Gastroesophageal sphincter (tissue), 3 donors: Measurements from ENCODE around the gene CHRND.

Source experiments
- POLR2A ChIP-seq, 2 donors: fragments of 450-650 bp; IDR thresholded peaks; one replicate each; pipeline ENCODE4 v1.6.1; 2017; ENCODE audit warnings: antibody characterized with exemption in 2 of 2, mild to moderate bottlenecking in 2 of 2, moderate library complexity in 1 of 2
- POLR2AphosphoS5 ChIP-seq: sonication (generic); formaldehyde crosslinking; IDR thresholded peaks from one replicate; pipeline ENCODE4 v1.6.1; 2017; ENCODE audit warnings: antibody characterized with exemption
- TF ChIP-seq, protein P1 (sequence below), 4 experiments: fragments of 200-600 bp in 2 of 4; fragments of 450-650 bp in 2 of 4; sonication (generic) in 1 of 4; IDR thresholded peaks; one replicate each; pipeline ENCODE4 v1.5.1; 2017 to 2019; ENCODE audit warnings: antibody characterized with exemption in 4 of 4, mild to moderate bottlenecking in 2 of 4, moderate library complexity in 2 of 4

DNA sequence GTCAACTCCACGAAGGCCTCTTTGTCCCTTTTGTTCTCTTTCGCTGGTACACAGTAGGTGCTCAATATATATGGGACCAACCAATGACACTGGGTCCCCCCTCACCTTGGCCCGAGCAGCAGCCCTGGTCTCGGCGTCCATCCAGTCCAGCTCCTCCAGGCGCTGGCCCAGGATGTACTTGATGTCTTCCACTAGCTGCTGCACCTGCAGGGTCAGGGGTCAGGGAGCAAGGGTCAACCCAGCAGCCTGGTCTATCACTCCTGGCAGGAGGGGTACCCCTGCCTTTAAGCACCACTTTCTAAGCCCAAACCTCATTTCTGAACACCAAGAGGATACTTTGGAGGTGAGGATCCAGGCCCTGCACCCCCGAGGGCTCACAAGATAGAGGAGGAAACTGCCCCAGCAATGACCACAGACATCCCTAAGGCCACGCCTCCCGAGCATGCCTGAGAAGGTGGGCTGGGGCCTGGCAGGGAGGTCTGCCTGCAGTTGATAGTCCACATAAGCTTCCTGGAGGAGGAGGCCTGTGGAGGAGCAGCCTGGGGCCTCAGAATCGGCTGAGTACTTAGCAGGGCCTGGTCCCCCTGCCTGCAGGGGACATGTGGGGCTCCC is 42.5 kb upstream of the CHRND start:
- TF ChIP-seq, protein P1, sequence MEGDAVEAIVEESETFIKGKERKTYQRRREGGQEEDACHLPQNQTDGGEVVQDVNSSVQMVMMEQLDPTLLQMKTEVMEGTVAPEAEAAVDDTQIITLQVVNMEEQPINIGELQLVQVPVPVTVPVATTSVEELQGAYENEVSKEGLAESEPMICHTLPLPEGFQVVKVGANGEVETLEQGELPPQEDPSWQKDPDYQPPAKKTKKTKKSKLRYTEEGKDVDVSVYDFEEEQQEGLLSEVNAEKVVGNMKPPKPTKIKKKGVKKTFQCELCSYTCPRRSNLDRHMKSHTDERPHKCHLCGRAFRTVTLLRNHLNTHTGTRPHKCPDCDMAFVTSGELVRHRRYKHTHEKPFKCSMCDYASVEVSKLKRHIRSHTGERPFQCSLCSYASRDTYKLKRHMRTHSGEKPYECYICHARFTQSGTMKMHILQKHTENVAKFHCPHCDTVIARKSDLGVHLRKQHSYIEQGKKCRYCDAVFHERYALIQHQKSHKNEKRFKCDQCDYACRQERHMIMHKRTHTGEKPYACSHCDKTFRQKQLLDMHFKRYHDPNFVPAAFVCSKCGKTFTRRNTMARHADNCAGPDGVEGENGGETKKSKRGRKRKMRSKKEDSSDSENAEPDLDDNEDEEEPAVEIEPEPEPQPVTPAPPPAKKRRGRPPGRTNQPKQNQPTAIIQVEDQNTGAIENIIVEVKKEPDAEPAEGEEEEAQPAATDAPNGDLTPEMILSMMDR (IDR thresholded peaks at IDR 0.05), result no peak
- TF ChIP-seq POLR2AphosphoS5, result no peak
- no peak for TF ChIP-seq POLR2A (IDR thresholded peaks at IDR 0.05)
